Neuronal stem cell (in vitro differentiated cells): ENCODE data around the gene TNS3.

ENCODE experiments used
- DNase-seq: peaks from one replicate; pipeline ENCODE4 v3.0.0-alpha.2; 2013; ENCODE audit warnings: low spot score
- H2AFZ ChIP-seq: one replicate; pipeline ENCODE4 v1.6.1; 2013; ENCODE audit warnings: mild to moderate bottlenecking, low read length, inconsistent platforms
- H2AK5ac ChIP-seq: 2 replicates; pipeline ENCODE4 v1.6.1; 2013; ENCODE audit warnings: low read depth, mild to moderate bottlenecking, inconsistent platforms, low read length, moderate library complexity, mixed read lengths
- H2BK120ac ChIP-seq: 2 replicates; pipeline ENCODE4 v1.6.1; 2013; ENCODE audit warnings: low read depth, mild to moderate bottlenecking, inconsistent platforms, low read length, moderate library complexity, mixed read lengths
- H2BK12ac ChIP-seq: one replicate; pipeline ENCODE4 v1.6.1; 2013; ENCODE audit warnings: low read length, inconsistent platforms
- H2BK15ac ChIP-seq: 2 replicates; pipeline ENCODE4 v1.6.1; 2013; ENCODE audit warnings: mild to moderate bottlenecking, low read length, inconsistent platforms, mixed read lengths
- H2BK5ac ChIP-seq: one replicate; pipeline ENCODE4 v1.6.1; 2013; ENCODE audit warnings: inconsistent platforms, mild to moderate bottlenecking, low read length, moderate library complexity
- H3K14ac ChIP-seq: one replicate; pipeline ENCODE4 v1.6.1; 2013; ENCODE audit warnings: low read length, inconsistent platforms
- H3K18ac ChIP-seq: 2 replicates; pipeline ENCODE4 v1.6.1; 2013; ENCODE audit warnings: low read length, inconsistent platforms
- H3K23ac ChIP-seq: 2 replicates; pipeline ENCODE4 v1.6.1; 2013; ENCODE audit warnings: low read depth, mild to moderate bottlenecking, mixed read lengths, low read length, inconsistent platforms; ENCODE audit not compliant: poor library complexity
- H3K27ac ChIP-seq: replicated peaks from 3 replicates; pipeline ENCODE4 v1.5.1; 2013; ENCODE audit warnings: low read length, inconsistent platforms
- H3K27me3 ChIP-seq, 3 experiments: 2 replicates each; pipeline ENCODE4 v1.6.1; 2013; ENCODE audit warnings: low read length in 3 of 3, mild to moderate bottlenecking in 2 of 3, inconsistent platforms in 1 of 3, low read depth in 1 of 3, mixed read lengths in 1 of 3, moderate library complexity in 1 of 3; ENCODE audit not compliant: control insufficient read depth in 3 of 3, insufficient read depth in 3 of 3
- H3K36me3 ChIP-seq, 2 donors: replicated peaks in 1 of 2; 2 replicates each; pipeline ENCODE4 v1.6.1; 2013; ENCODE audit warnings: low read length in 2 of 2; ENCODE audit not compliant: control insufficient read depth in 2 of 2, insufficient read depth in 2 of 2
- H3K4ac ChIP-seq: 2 replicates; pipeline ENCODE4 v1.6.1; 2013; ENCODE audit warnings: inconsistent platforms, mild to moderate bottlenecking, low read length, moderate library complexity
- H3K4me1 ChIP-seq, 2 donors: 1 replicate in 1 of 2; 2 replicates in 1 of 2; pipeline ENCODE4 v1.6.1; 2013; ENCODE audit warnings: low read length in 2 of 2, low read depth in 1 of 2; ENCODE audit not compliant: control insufficient read depth in 2 of 2, insufficient read depth in 1 of 2
- H3K4me2 ChIP-seq: one replicate; pipeline ENCODE4 v1.6.1; 2013; ENCODE audit warnings: mild to moderate bottlenecking, low read length, inconsistent platforms; ENCODE audit not compliant: insufficient read depth, poor library complexity, severe bottlenecking
- H3K4me3 ChIP-seq, 2 donors: 2 replicates each; pipeline ENCODE4 v1.5.1; 2013; ENCODE audit warnings: low read length in 2 of 2, mild to moderate bottlenecking in 2 of 2, inconsistent platforms in 1 of 2, moderate library complexity in 1 of 2
- H3K79me1 ChIP-seq: one replicate; pipeline ENCODE4 v1.6.1; 2013; ENCODE audit warnings: low read depth, mild to moderate bottlenecking, inconsistent platforms, low read length, moderate library complexity
- H3K9ac ChIP-seq: one replicate; pipeline ENCODE4 v1.6.1; 2013; ENCODE audit warnings: mild to moderate bottlenecking, low read depth, low read length, inconsistent platforms; ENCODE audit not compliant: poor library complexity
- H3K9me3 ChIP-seq, 2 donors: replicated peaks in 1 of 2; 2 replicates each; pipeline versions ENCODE3 to v1.6.1; 2013; ENCODE audit warnings: low read length in 2 of 2, mild to moderate bottlenecking in 2 of 2, inconsistent platforms in 1 of 2, low read depth in 1 of 2, mixed read lengths in 1 of 2, moderate library complexity in 1 of 2; ENCODE audit not compliant: control insufficient read depth in 2 of 2, insufficient read depth in 1 of 2
- H4K8ac ChIP-seq: one replicate; pipeline ENCODE4 v1.6.1; 2013; ENCODE audit warnings: low read depth, mild to moderate bottlenecking, inconsistent platforms, low read length, moderate library complexity
- H4K91ac ChIP-seq: one replicate; pipeline ENCODE4 v1.6.1; 2013; ENCODE audit warnings: low read length, low read depth, mild to moderate bottlenecking, inconsistent platforms; ENCODE audit not compliant: poor library complexity
- WGBS, 2 donors: extraction: QIAGEN DNeasy Blood & Tissue Kit; methylation state at CpG; one replicate each; pipeline ENCODE4 v1.1.7; 2013; ENCODE audit warnings: missing lambda C conversion rate in 2 of 2, mixed read lengths in 1 of 2; ENCODE audit not compliant: insufficient read length in 2 of 2, insufficient replicate concordance in 1 of 2; ENCODE audit errors: extremely low coverage in 2 of 2; 5-methylcytosine and 5-hydroxymethylcytosine counted together

Gene TNS3

GRCh38 chr7:47420122-47420780 lies 161.7 kb downstream of the TNS3 start:
- Histone ChIP-seq H3K4me2 (no peak overlapping the region), H2AK5ac (no peak overlapping the region), H3K27me3 (no peaks in the 10 kb centered on the region), H3K14ac (no peak overlapping the region), H3K4ac (no peak overlapping the region), H3K4me3 (no peak overlapping the region), H3K4me1 (no peaks in the 10 kb centered on the region), H3K79me1 (no peaks in the 10 kb centered on the region), H2BK15ac (no peak overlapping the region), H2BK5ac (no peak overlapping the region), H3K9me3 (no peaks in the 10 kb centered on the region), H2BK120ac (no peak overlapping the region), H3K9ac (no peak overlapping the region), H3K23ac (no peak overlapping the region), H4K91ac (no peak overlapping the region), H3K36me3 (peaks cover 0 to 35% of the 10 kb centered on the region in 2 donors), H4K8ac (no peak overlapping the region), H2AFZ (no peak overlapping the region), H3K27ac (no peak overlapping the region), H3K18ac (no peak overlapping the region), H2BK12ac (no peak overlapping the region)
- WGBS, 2 donors = no CpG with 5 or more reads among the region's 11 CpGs
- no peak for DNase-seq

GRCh38 chr7:47419471-47419870 lies 162.4 kb downstream of the TNS3 start:
- Histone ChIP-seq H3K36me3 (peaks cover 0 to 41% of the 10 kb centered on the region in 2 donors), H2BK12ac (no peak overlapping the region), H3K79me1 (no peaks in the 10 kb centered on the region), H3K9ac (no peak overlapping the region), H3K4ac (no peak overlapping the region), H3K18ac (no peak overlapping the region), H3K23ac (no peak overlapping the region), H3K4me1 (no peaks in the 10 kb centered on the region), H3K14ac (no peak overlapping the region), H4K91ac (no peak overlapping the region), H3K4me2 (no peak overlapping the region), H2AFZ (no peak overlapping the region), H3K4me3 (no peak overlapping the region), H3K27me3 (no peaks in the 10 kb centered on the region), H4K8ac (no peak overlapping the region), H3K9me3 (no peaks in the 10 kb centered on the region), H2BK5ac (no peak overlapping the region), H2BK120ac (no peak overlapping the region), H2BK15ac (no peak overlapping the region), H2AK5ac (no peak overlapping the region), H3K27ac (no peak overlapping the region)
- no peak for DNase-seq
- WGBS, 2 donors = no CpG with 5 or more reads among the region's 1 CpG

GRCh38 chr7:47418601-47419309 lies 163.2 kb downstream of the TNS3 start:
- H4K91ac ChIP-seq = no peak overlapping the region
- H3K23ac ChIP-seq = no peak overlapping the region
- peaks cover 0 to 40% of the 10 kb centered on the region in 2 donors for H3K36me3 ChIP-seq
- no peak overlapping the region for H2BK5ac ChIP-seq
- no peaks in the 10 kb centered on the region for H3K79me1 ChIP-seq
- H3K14ac ChIP-seq = no peak overlapping the region
- no peak overlapping the region for H4K8ac ChIP-seq
- no peaks in the 10 kb centered on the region for H3K4me1 ChIP-seq
- H3K27me3 ChIP-seq = no peaks in the 10 kb centered on the region
- no CpG with 5 or more reads among the region's 5 CpGs for WGBS, 2 donors
- no peak overlapping the region for H2AK5ac ChIP-seq
- H3K18ac ChIP-seq = peak overlapping the region; percentile 16
- no peaks in the 10 kb centered on the region for H3K9me3 ChIP-seq
- H2BK12ac ChIP-seq = no peak overlapping the region
- no peak overlapping the region for H2BK120ac ChIP-seq
- DNase-seq = no peak
- H2AFZ ChIP-seq = no peak overlapping the region
- peak overlapping the region; percentile 36 for H3K9ac ChIP-seq
- no peak overlapping the region for H3K4ac ChIP-seq
- no peak overlapping the region for H2BK15ac ChIP-seq
- no peak overlapping the region for H3K27ac ChIP-seq
- H3K4me2 ChIP-seq = no peak overlapping the region
- H3K4me3 ChIP-seq = peak overlapping the region in 1 of 2 donors; percentile 12
